SK-N-DZ (cell line): Measurements from ENCODE around the gene MRTO4. TPM values are rescaled to one million over a fixed set of nuclear protein-coding genes. Genes with fewer than 3 reads are reported as not detected.
"Not testable (repeated sequence)": the region's sequence is repeated elsewhere in the genome, so short reads cannot be mapped to it uniquely, and the experiment has no call there.

Experiments
- DNase-seq: peaks from one replicate; pipeline ENCODE4 v3.0.0-alpha.2; 2015; ENCODE audit warnings: low spot score
- polyA plus RNA-seq, 2 experiments: library from polyadenylated mRNA; depleted of rRNA; stranded (reverse); fragments of >200 nt; gene quantifications; 2 replicates each; pipeline ENCODE4 v1.2.3, GENCODE V29; 2014

Gene MRTO4
- polyA plus RNA-seq (2014; cell fraction: cytosol; rRNA removed): 73.2 and 77.9 TPM in 2 replicates
- polyA plus RNA-seq (2014; cell fraction: nucleus; rRNA removed): 28.2 and 37.4 TPM in 2 replicates

GRCh38 chr1:19251305-19252196 lies at the start of gene MRTO4, which contains the start of gene EMC1:
Gene MRTO4, plus strand, starts transcription at chr1:19251805. Its CDS starts 31 bp downstream, at chr1:19251836.
Gene EMC1, minus strand, starts transcription at chr1:19251524. Its CDS starts 15 bp downstream, at chr1:19251509.
- DNase-seq: peak; percentile 81

- DNase-seq: no peak
Observed at GRCh38 chr1:19202396-19202795, 49.2 kb upstream of the MRTO4 start.

- DNase-seq: no peak
Observed at GRCh38 chr1:19203440-19203839, 48.2 kb upstream of the MRTO4 start.

GRCh38 chr1:19204446-19205266 lies 46.9 kb upstream of the MRTO4 start:
- DNase-seq: no peak

- no peak for DNase-seq
Observed at GRCh38 chr1:19205403-19205802, 46.2 kb upstream of the MRTO4 start.

GRCh38 chr1:19205845-19206244 lies 45.8 kb upstream of the MRTO4 start:
- DNase-seq: no peak

GRCh38 chr1:19206947-19207346 lies 44.7 kb upstream of the MRTO4 start:
- no peak for DNase-seq

- no peak for DNase-seq
Observed at GRCh38 chr1:19208710-19209438, 42.7 kb upstream of the MRTO4 start.

GRCh38 chr1:19209439-19209989 lies 42.1 kb upstream of the MRTO4 start:
- peak; percentile 33 for DNase-seq

- DNase-seq: peak; percentile 93
Observed at GRCh38 chr1:19209990-19210771, 41.4 kb upstream of the MRTO4 start, which contains the start of gene UBR4. Gene UBR4, minus strand, starts transcription at chr1:19210266. Its CDS starts 18 bp downstream, at chr1:19210248.

- DNase-seq: no peak
Observed at GRCh38 chr1:19210772-19211549, 40.6 kb upstream of the MRTO4 start.

GRCh38 chr1:19212167-19212566 lies 39.4 kb upstream of the MRTO4 start:
- no peak for DNase-seq

- no peak for DNase-seq
Observed at GRCh38 chr1:19213580-19213979, 38.0 kb upstream of the MRTO4 start.

- not testable (repeated sequence) for DNase-seq
Observed at GRCh38 chr1:19216585-19216984, 35.0 kb upstream of the MRTO4 start.

- DNase-seq: no peak
Observed at GRCh38 chr1:19219451-19219850, 32.2 kb upstream of the MRTO4 start.

- DNase-seq: no peak
Observed at GRCh38 chr1:19220080-19220846, 31.3 kb upstream of the MRTO4 start.

- DNase-seq: no peak
Observed at GRCh38 chr1:19220991-19221390, 30.6 kb upstream of the MRTO4 start.

GRCh38 chr1:19222573-19222972 lies 29.0 kb upstream of the MRTO4 start:
- DNase-seq: no peak
